GM18502 (cell line): ENCODE measurements around the gene GFRA1.
"Not testable (repeated sequence)": the region's sequence is repeated elsewhere in the genome, so short reads cannot be mapped to it uniquely, and the experiment has no call there.

Source experiments
- ATAC-seq: cut with Tn5 transposase; IDR thresholded peaks from one replicate; pipeline ENCODE4 v1.9.1; 2021; ENCODE audit warnings: mild to moderate bottlenecking; ENCODE audit not compliant: unreplicated experiment, poor library complexity

Gene GFRA1

GRCh38 chr10:116082206-116082605, 190.8 kb downstream of the GFRA1 start:
- no peak for ATAC-seq

GRCh38 chr10:116080553-116080952, 192.5 kb downstream of the GFRA1 start:
- ATAC-seq = no peak

GRCh38 chr10:116079355-116079754, 193.7 kb downstream of the GFRA1 start:
- ATAC-seq = no peak

DNA sequence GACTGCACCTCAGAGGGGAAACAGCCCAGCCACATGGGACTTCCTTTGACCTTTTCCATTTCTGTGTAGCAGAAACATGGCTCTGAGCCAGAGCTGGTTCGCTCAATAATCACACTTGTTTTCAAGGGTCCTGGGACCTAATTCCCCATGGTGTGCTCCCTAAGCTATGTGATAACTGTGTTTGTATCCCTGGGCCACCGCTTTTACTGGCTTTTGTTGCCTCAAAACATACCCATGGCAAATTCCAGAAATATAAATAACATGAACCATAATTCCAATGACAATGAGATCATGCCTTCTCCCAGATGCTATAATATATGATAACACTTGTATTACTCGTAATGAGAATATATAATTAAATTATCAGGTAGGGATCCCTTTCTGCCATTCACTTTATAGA, 196.4 kb downstream of the GFRA1 start:
- ATAC-seq = no peak

DNA sequence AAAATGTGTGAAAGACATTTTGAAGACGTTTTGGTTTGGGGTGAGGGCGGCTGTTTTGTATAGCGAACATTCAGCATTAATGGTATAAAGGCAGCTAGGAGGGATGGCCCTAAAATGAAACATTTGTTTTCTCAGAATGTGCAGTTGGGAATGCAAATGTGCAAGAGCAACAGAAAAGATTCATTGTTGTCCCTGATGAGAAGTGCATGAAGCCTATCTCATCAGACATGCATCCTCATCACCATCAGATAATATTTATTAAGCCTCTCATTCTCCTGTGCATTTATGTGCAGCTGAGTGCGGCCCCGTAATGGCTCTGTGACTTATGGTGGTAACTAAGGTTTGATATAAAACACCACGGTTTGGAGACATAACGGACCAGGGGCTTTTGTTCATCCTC, 199.5 kb downstream of the GFRA1 start:
- ATAC-seq = no peak

DNA sequence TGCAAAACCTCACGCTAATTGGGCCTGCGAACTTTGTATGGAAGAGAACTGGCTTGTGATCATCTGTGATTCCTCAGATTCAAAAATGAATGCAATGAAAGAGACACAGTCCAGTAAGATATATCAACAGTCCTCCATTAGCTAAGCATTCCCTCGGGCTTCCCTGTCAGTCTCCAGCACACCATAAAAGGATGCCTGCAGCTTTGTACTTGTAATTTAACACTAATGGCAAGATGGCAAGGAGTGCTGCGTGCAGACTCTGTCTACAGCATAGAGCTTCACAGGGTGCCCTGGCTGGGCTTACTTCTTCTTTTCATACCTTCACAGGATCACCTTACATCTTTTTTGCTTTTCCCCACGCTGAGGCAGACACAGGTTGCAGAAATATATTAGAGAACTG, 200.0 kb downstream of the GFRA1 start:
- no peak for ATAC-seq

GRCh38 chr10:116071453-116072148, 201.4 kb downstream of the GFRA1 start:
- no peak for ATAC-seq

GRCh38 chr10:116070743-116071320, 202.2 kb downstream of the GFRA1 start:
- no peak for ATAC-seq

- no peak for ATAC-seq
Measured at GRCh38 chr10:116069856-116070255, 203.2 kb downstream of the GFRA1 start.

GRCh38 chr10:116067825-116068224, 205.2 kb downstream of the GFRA1 start:
- no peak for ATAC-seq

GRCh38 chr10:116063107-116063506, 209.9 kb downstream of the GFRA1 start:
- no peak for ATAC-seq

DNA sequence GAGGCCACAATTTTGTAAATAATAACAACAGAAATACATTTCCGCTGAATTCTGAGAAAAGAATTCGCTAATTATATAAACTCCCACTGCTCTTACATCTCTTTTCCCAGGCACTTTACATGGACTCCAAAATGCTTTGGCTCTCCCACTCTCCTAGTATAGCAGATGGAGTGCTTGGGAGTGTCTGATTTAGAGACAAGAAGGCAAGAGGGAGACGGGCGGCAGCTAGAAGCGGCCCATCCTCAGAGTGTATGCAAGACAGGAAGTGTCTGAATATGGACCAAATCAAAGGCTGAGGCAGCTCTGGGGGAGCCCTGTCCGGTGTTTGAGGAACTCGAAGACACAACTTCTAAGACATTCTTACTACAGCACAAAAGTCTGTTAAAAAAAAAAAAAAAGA, 212.1 kb downstream of the GFRA1 start:
- no peak for ATAC-seq

DNA sequence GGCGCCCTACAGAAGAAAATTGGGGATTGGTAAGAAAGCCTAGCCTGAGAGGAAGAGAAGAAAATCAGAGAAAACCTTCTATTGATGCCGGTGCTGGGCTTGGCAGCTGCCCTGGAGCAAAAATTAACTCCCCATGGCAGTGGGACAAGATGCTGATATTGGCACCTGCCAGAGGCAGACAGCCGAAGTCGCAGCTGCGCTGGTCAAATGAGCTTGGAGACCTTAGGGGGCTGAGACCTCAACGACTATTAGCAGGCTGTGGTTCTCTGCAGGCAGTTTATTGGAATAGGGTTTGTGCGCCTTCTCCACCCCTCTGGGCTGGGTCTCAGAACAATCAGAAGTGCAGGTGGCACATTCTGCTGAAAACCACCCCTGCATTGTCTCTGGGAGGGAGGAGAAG, 213.7 kb downstream of the GFRA1 start:
- ATAC-seq = no peak

DNA sequence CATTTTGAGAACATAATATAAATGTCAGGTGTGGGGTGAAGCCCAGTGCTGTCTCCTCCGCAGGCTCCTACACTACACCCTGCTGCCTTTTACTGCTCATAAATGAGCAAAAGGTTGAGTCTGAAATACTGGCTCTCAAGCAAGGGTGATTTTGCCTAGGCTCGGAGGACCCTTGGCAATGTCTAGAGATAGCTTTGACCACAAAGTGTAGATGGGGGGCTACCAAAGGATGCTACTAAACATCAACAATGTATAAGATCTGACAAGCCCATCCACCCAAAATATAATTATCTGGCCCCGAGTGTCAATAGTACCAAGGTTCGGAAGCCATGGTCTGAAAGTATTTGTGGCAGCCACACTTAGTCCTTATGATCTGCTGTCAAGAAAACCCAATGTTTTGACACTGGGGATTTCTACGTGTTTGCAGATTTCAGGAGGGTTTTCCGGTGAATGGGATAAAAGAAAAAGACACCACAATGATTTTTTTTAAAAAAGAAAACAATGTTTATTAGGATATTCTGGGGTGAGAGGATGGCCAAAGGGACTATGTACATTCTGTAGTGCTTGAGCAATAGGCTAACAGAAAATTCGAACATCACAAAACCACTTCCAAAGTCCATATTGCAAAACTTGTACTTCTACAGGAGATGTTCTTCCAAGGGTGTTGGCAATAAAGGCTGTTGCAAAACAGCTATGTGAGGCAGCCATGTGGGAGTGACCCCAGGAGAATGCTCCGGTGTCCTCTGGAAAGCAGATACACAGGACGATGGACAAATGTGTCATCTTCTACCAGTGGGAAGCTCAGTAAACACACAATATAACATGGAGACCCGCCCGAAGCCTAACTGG, 216.3 kb downstream of the GFRA1 start:
- ATAC-seq = no peak

DNA sequence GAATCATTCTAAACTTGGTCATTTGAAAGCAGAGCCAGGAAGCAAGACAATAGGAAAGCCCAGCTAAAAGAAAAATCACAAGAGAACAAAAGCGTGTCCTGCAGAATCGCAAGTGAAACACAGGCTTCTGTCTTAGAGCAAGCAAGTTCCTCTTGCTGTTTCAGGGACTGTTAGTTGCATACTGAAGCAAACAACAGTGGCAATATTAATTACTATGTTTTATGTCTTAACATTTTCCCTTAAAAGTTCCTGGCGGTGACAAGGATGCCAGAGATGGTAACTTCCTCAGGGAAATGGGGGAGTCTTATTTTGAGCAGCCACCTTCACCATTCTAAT, 217.1 kb downstream of the GFRA1 start:
- ATAC-seq = no peak

DNA sequence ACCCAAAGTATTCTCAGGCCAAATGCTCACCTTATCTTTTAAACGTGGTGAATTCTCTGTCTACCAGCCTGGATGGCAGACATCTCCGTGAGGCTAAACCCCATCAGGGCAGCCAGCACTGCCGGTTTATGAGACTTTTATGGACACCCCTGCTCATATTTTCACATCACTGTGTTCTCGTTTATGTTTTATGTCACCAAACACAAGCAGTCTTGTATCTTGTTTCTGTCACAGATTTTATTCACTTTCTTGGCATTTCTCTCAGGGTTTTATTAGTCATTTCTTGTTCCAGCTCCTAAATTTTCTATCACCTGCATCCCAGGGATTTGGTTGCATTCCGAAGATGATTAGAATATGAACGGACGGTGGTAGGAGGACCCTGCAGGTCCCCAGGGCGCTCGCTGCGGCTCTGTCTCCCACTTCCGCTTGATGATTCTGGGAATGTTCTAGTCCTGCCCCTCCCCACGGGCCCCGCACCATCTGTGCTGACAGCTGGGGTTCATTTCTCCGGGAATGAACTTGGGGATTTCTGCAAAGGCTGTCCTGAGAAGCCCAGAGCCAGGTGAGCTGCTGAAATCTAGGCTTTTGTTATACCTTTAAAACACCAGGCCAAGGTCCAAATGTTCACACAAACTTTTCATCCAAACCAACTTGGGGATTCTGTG, 217.6 kb downstream of the GFRA1 start:
- ATAC-seq = no peak

GRCh38 chr10:116053910-116054309, 219.1 kb downstream of the GFRA1 start:
- no peak for ATAC-seq

DNA sequence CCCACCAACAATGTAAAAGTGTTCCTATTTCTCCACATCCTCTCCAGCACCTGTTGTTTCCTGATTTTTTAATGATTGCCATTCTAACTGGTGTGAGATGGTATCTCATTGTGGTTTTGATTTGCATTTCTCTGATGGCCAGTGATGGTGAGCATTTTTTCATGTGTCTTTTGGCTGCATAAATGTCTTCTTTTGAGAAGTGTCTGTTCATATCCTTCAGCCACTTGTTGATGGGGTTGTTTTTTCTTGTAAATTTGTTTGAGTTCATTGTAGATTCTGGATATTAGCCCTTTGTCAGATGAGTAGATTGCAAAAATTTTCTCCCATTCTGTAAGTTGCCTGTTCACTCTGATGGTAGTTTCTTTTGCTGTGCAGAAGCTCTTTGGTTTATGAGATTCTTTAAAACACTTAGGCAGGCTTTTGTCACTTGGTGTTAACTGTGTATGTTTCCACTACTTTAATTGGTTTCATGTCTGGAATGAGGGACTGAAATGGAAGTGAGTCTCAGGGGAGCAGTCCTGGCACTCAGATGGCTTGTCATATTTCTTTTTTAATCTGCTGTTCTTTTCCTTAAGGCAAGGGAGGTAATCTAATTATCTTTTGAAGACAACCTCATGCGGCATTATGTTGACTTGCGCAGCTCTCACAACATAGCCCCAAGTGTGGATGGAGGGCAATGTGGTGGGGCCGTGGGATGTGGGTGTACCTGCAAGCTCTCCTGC, 219.8 kb downstream of the GFRA1 start:
- not testable (repeated sequence) for ATAC-seq

DNA sequence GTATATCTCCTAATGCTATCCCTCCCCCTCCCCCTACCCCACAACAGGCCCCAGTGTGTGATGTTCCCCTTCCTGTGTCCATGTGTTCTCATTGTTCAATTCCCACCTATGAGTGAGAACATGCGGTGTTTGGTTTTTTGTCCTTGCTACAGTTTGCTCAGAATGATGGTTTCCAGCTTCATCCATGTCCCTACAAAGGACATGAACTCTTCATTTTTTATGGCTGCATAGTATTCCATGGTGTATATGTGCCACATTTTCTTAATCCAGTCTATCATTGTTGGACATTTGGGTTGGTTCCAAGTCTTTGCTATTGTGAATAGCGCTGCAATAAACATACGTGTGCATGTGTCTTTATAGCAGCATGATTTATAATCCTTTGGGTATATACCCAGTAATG, 220.5 kb downstream of the GFRA1 start:
- not testable (repeated sequence) for ATAC-seq

DNA sequence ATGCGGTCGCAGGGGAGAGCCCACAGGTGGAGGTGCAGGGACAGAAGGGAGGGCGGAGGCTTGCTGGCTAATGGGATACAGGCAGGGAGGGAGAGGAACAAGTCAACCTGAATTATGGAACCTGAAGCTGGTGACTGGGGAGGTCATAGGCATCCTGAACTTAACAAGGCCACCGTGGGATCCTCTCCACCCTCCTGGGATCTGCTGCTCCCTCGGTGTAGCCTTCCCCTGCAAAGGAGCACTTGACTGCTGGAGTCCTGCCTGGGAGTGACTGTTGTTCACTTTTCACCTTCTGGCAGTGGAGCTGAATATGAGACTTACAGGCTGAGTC, 223.1 kb downstream of the GFRA1 start:
- ATAC-seq = no peak
